Stimulated activated naive CD8-positive, alpha-beta T cell treated with anti-CD3 and anti-CD28 coated beads, Interleukin-15, amount 100 ng/mL, for 72 hours (primary cell): ENCODE data around the gene MPV17L.
"Not testable (repeated sequence)": the region's sequence is repeated elsewhere in the genome, so short reads cannot be mapped to it uniquely, and the experiment has no call there.

ENCODE experiments used
- ATAC-seq: fragments of 150-1000 bp; cut with Tn5 transposase; 2 replicates; pipeline ENCODE4 v1.10.0; 2021; ENCODE audit warnings: mild to moderate bottlenecking, moderate library complexity
- DNase-seq, 2 donors: peaks; one replicate each; pipeline ENCODE4 v3.0.0; 2021 to 2022
- H3K27ac Mint-ChIP-seq, 2 donors: one replicate each; pipeline ENCODE4 v1.8.0; 2022; ENCODE audit warnings: mild to moderate bottlenecking in 2 of 2, mixed read lengths in 2 of 2, moderate library complexity in 2 of 2
- H3K27me3 Mint-ChIP-seq: one replicate; pipeline ENCODE4 v1.8.0; 2022; ENCODE audit warnings: mixed read lengths
- H3K4me1 Mint-ChIP-seq: one replicate; pipeline ENCODE4 v1.8.0; 2022; ENCODE audit warnings: mild to moderate bottlenecking, mixed read lengths
- H3K4me3 Mint-ChIP-seq, 2 donors: one replicate each; pipeline ENCODE4 v1.8.0; 2022; ENCODE audit warnings: mild to moderate bottlenecking in 2 of 2, mixed read lengths in 2 of 2, moderate library complexity in 1 of 2
- H3K9me3 Mint-ChIP-seq, 2 donors: one replicate each; pipeline ENCODE4 v1.8.0; 2022; ENCODE audit warnings: mixed read lengths in 2 of 2

MPV17L gene

DNA sequence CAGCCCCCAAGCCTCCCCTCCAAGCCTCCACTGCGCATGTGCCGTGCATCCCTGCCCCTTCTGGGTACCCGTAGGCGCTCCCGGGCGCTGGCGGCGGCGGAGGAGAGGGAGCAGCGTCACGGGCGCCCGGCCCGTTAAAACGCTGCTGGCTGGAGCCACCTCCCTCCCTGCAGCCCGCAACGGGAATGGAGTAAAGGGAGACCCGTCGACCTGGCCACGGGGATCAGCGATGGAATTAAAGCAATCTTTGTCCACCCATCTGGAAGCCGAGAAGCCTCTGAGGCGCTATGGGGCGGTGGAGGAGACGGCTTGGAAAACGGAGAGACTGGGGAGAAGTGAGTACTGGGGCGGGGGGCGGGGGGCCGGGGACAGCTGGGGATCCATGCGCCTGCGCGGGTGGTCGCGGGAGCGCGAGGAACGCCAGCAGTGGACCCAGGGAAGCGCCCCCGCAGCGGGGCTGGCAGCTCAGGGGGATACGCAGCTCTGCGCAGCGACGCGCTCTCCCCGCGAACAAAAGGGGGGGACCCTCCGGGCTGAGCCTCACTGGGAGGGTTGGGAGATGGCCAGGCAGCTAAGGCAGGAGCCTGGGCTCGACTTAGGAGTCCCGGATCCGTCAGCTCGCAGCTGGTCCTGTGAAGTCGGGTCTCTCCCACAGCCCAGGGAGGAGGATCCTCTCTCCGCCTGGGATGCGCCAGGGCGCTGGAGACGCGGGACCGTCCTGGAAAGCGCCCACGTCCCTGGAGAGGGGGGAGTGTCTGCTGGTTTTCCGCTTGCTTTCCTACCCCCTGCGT lies 39.1 kb downstream of the MPV17L start, which contains the start of gene BMERB1:
Gene BMERB1 (plus strand): TSS at position 164 of the 791 bp plus-strand sequence. CDS start 66 bp downstream, at position 230.
- Mint-ChIP-seq H3K4me3 (peak within 1 kb of the TSS; percentile 89 to 95), H3K27me3 (peaks cover 24% of the 10 kb centered on the region), H3K9me3 (no peaks in the 10 kb centered on the region), H3K27ac (peak within 1 kb of the TSS; percentile 63 to 91), H3K4me1 (peaks cover 30% of the 10 kb centered on the region)
- ATAC-seq: peak; percentile 96
- peak; percentile 72 to 78 for DNase-seq

DNA sequence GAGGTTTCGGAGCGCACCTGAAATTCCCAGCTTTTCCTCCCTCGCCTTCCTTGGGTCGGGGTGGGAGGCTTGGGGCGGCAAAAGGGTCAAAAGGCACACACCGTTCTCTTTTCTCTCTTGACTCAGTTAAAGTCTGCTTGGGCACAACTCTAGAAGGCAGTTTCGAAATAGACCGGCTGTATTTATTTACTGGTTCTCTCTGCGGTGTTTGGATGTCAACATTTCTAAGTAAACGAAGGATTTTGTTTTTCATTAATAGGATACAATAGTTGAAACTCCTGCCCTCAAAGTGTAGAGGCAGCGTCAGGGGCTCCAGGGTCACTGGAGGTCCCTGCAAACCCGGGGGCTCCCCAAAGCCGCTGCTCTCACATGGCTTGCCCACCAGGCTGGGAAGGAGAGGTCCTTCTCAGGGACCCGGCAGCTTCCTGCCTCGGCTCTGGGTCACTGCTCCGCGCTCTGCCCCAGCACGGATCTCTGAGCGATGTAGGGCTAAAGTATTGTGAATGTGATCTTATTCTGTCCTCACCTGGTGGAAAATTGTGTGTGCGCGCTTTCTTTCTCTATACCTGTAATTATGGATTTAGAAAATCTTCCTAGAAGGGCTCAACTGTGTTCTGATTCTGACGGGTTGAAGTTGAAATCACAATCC lies 39.8 kb downstream of the MPV17L start:
- Mint-ChIP-seq H3K9me3 (no peaks in the 10 kb centered on the region), H3K4me1 (peaks cover 37% of the 10 kb centered on the region), H3K4me3 (peak overlapping the region; percentile 89 to 95), H3K27ac (peak overlapping the region; percentile 58 to 63), H3K27me3 (peaks cover 24% of the 10 kb centered on the region)
- ATAC-seq (no peak), DNase-seq (peak in 1 of 2 donors; percentile 3)

GRCh38 chr16:15439102-15439501 lies 43.5 kb downstream of the MPV17L start:
- no peak overlapping the region for H3K4me3 Mint-ChIP-seq
- no peak for ATAC-seq
- peaks cover 32% of the 10 kb centered on the region for H3K4me1 Mint-ChIP-seq
- no peak for DNase-seq
- H3K27ac Mint-ChIP-seq: no peak overlapping the region
- H3K9me3 Mint-ChIP-seq: no peaks in the 10 kb centered on the region
- peaks cover 20% of the 10 kb centered on the region for H3K27me3 Mint-ChIP-seq

DNA sequence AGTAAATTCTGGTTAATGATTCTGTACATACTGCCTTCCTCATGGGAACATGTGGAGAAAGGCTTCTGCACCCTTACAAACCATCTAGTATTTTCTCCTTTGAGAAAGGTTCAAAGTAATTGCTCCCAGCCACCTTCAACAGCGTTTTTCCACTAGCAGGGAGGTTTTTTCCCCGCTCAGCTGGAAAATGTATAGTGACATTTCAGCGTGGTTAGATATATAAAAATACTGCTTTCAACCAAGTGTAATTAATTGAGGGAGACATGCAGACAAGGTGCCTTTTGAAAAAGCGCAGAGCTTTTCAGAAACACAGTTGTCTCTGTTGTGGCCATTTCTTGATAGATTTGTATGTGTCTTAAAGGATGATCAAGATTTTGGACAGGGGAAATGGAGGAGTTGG lies 44.0 kb downstream of the MPV17L start:
- Mint-ChIP-seq H3K4me1 (peaks cover 31% of the 10 kb centered on the region), H3K27ac (no peak overlapping the region), H3K9me3 (no peaks in the 10 kb centered on the region), H3K27me3 (peaks cover 16% of the 10 kb centered on the region), H3K4me3 (no peak overlapping the region)
- ATAC-seq: no peak
- DNase-seq: no peak

DNA sequence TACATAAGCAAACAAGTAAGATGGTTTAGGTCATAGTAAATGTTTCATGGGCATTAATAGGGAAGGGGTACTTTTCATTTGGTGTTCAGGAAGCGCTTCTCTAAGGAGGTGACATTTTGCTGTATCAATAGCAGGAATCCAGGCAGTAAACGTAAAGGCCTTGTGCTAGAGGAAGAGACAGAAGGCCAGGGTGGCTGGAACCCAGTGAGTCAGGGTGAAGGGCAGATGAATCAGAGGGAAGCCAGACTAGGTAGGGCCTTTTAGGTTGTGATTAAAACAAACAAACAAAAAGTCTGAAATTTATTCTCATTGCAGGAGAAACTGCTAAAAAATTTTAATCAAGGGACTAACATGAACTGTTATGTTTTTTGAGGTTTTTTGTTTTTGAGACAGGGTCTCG lies 45.3 kb downstream of the MPV17L start:
- H3K4me1 Mint-ChIP-seq: peaks cover 22% of the 10 kb centered on the region

DNA sequence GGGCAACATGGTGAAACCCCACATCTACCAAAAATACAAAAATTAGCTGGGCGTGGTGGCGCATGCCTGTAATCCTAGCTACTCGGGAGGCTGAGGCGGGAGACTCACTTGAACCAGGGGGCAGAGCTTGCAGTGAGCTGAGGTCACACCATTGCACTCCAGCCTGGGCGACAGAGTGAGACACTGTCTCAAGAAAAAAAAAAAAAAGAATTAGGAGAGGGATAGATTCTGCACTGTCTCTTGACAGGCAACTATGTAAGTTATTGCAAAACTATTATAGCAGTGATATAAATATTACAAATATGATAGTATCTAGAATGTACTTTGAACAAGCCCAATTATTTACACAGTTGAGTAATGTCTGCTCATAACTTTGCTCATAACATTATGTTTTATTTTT lies 46.6 kb downstream of the MPV17L start:
- not testable (repeated sequence) for H3K27me3 Mint-ChIP-seq, DNase-seq, H3K4me3 Mint-ChIP-seq, H3K9me3 Mint-ChIP-seq, H3K27ac Mint-ChIP-seq, ATAC-seq
- H3K4me1 Mint-ChIP-seq: peaks cover 18% of the 10 kb centered on the region

More for the DNA sequence above, 45.3 kb downstream of the MPV17L start:
- ATAC-seq (no peak), DNase-seq (no peak)
- Mint-ChIP-seq H3K27ac (no peak overlapping the region), H3K9me3 (peaks cover 6 to 9% of the 10 kb centered on the region in 2 donors), H3K4me3 (no peak overlapping the region), H3K27me3 (peaks cover 4% of the 10 kb centered on the region)

DNA sequence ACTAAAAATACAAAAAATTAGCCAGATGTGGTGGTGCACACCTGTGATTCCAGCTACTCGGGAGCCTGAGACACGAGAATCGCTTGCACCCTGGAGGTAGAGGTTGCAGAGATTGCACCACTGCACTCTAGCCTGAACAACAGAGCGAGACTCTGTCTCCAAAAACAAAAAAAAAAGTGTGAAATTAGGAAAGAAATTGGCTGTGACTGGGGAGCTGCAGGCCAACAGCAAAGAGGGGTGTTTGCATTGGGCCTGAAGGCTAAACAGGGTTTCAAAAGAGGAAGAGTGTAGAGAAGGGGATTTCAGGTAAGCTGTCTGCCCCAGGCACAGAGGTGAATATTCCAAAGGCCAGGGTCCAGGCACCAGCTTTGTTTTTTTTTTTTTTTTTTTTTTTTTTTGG lies 48.2 kb downstream of the MPV17L start:
- H3K27me3 Mint-ChIP-seq: no peaks in the 10 kb centered on the region
- no peak overlapping the region for H3K4me3 Mint-ChIP-seq
- H3K9me3 Mint-ChIP-seq: peaks cover 6 to 9% of the 10 kb centered on the region in 2 donors
- no peak for ATAC-seq
- DNase-seq: no peak
- H3K4me1 Mint-ChIP-seq: peaks cover 16% of the 10 kb centered on the region
- H3K27ac Mint-ChIP-seq: no peak overlapping the region

DNA sequence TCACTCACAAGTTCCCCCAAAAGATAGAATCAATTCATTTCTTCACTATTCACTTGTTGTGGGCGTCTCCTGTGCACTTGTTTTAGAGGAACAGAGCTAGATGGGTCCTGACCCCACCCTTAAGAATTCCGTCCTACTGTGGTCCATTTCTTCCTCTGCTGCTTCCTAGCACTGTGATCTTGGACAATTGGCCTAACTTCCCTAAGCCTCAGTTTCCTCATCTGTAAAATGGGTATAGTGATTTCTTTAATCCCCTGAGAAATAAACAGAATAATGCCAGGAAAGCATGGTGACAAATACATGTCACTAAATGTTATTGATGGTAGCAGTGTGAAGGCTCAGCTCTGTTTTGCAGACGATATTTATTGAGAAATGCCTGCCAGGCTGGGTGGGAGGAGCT lies 48.7 kb downstream of the MPV17L start:
- DNase-seq (no peak), ATAC-seq (no peak)
- H3K4me1 Mint-ChIP-seq: peaks cover 11% of the 10 kb centered on the region
- H3K4me3 Mint-ChIP-seq: no peak overlapping the region
- H3K27ac Mint-ChIP-seq: no peak overlapping the region
- peaks cover 6 to 9% of the 10 kb centered on the region in 2 donors for H3K9me3 Mint-ChIP-seq
- H3K27me3 Mint-ChIP-seq: no peaks in the 10 kb centered on the region

- DNase-seq (no peak), ATAC-seq (no peak)
- Mint-ChIP-seq H3K4me1 (no peaks in the 10 kb centered on the region), H3K4me3 (no peak overlapping the region), H3K27ac (no peak overlapping the region), H3K9me3 (peaks cover 6 to 9% of the 10 kb centered on the region in 2 donors), H3K27me3 (no peaks in the 10 kb centered on the region)
Measured at GRCh38 chr16:15445450-15445849, 49.9 kb downstream of the MPV17L start.

DNA sequence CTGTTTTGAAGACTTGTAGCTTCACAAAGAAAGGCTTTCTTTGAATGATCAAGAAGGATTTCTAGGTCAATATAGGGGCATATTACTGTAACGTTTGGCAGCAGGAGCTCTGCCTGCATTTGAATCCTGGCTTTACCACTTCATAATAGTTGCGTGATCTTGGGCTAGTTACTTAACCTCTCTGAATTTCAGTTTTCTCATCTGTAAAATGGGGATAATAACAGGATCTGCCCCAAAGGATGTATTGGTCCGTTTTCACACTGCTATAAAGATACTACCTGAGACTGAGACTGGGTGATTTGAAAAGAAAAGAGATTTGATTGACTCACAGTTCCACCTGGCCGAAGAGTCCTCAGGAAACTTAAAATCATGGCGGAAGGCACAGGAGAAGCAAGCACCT lies 51.3 kb downstream of the MPV17L start:
- H3K9me3 Mint-ChIP-seq: peaks cover 6 to 9% of the 10 kb centered on the region in 2 donors
- DNase-seq: no peak
- no peaks in the 10 kb centered on the region for H3K4me1 Mint-ChIP-seq
- H3K27ac Mint-ChIP-seq: no peak overlapping the region
- no peak overlapping the region for H3K4me3 Mint-ChIP-seq
- no peaks in the 10 kb centered on the region for H3K27me3 Mint-ChIP-seq
- no peak for ATAC-seq

DNA sequence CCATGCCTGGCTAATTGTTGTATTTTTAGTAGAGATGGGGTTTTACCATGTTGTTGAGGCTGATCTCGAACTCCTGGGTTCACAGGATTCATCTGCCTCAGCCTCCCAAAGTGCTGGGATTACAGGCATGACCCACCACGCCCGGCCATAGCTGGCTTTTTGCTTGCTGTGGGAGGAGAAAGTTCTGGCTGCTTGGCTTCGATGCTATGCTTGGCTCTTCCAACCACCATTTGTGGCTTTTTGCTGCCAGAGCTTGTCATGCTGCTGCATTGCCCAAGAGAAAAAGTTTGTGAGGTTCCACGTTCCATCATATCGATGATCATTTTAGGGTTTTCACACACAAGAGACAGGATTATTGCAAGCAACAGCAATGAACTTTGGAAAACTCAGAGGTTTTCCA lies 55.1 kb downstream of the MPV17L start:
- Mint-ChIP-seq H3K4me3 (no peak overlapping the region), H3K27ac (no peak overlapping the region), H3K27me3 (no peaks in the 10 kb centered on the region), H3K9me3 (peaks cover 0 to 2% of the 10 kb centered on the region in 2 donors), H3K4me1 (no peaks in the 10 kb centered on the region)
- ATAC-seq (no peak), DNase-seq (no peak)

- Mint-ChIP-seq H3K4me1 (no peaks in the 10 kb centered on the region), H3K9me3 (no peaks in the 10 kb centered on the region), H3K4me3 (no peak overlapping the region), H3K27me3 (no peaks in the 10 kb centered on the region), H3K27ac (no peak overlapping the region)
- no peak for DNase-seq
- no peak for ATAC-seq
Measured at GRCh38 chr16:15451098-15451731, 55.7 kb downstream of the MPV17L start.

- no peaks in the 10 kb centered on the region for H3K27me3 Mint-ChIP-seq
Measured at GRCh38 chr16:15452246-15452855, 56.8 kb downstream of the MPV17L start.

GRCh38 chr16:15453296-15453695 lies 57.7 kb downstream of the MPV17L start:
- not testable (repeated sequence) for H3K4me1 Mint-ChIP-seq, H3K27me3 Mint-ChIP-seq, H3K4me3 Mint-ChIP-seq, H3K9me3 Mint-ChIP-seq, ATAC-seq, H3K27ac Mint-ChIP-seq, DNase-seq

More at GRCh38 chr16:15452246-15452855, 56.8 kb downstream of the MPV17L start:
- H3K4me1 Mint-ChIP-seq: no peaks in the 10 kb centered on the region
- H3K27ac Mint-ChIP-seq: peak overlapping the region in 1 of 2 donors; percentile 33
- H3K9me3 Mint-ChIP-seq: no peaks in the 10 kb centered on the region
- ATAC-seq: no peak
- DNase-seq: no peak
- no peak overlapping the region for H3K4me3 Mint-ChIP-seq

DNA sequence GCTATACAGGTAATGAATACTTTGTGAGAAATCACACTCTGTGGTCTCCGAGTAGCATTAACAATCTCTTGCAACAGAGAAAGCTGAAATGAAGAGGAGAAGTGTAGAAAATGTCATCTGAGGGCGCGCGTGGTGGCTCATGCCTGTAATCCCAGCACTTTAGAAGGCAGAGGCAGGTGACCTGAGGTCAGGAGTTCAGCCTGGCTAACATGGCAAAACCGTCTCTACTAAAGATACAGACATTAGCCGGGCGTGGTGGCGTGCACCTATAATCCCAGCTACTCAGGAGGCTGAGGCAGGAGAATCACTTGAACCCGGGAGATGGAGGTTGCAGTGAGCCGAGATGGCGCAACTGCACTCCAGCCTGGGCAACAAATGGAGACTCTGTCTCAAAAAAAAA lies 59.4 kb downstream of the MPV17L start:
- H3K27ac Mint-ChIP-seq, H3K9me3 Mint-ChIP-seq, H3K4me1 Mint-ChIP-seq, H3K27me3 Mint-ChIP-seq, ATAC-seq, H3K4me3 Mint-ChIP-seq, DNase-seq: not testable (repeated sequence)
